HG02571 (cell line): Measurements from ENCODE around the gene ABAT.
"Not testable (repeated sequence)": the region's sequence is repeated elsewhere in the genome, so short reads cannot be mapped to it uniquely, and the experiment has no call there.

Experiments
- ATAC-seq: cut with Tn5 transposase; IDR thresholded peaks from one replicate; pipeline ENCODE4 v1.9.1; 2021; ENCODE audit warnings: mild to moderate bottlenecking, moderate library complexity; ENCODE audit not compliant: unreplicated experiment

Gene ABAT

DNA sequence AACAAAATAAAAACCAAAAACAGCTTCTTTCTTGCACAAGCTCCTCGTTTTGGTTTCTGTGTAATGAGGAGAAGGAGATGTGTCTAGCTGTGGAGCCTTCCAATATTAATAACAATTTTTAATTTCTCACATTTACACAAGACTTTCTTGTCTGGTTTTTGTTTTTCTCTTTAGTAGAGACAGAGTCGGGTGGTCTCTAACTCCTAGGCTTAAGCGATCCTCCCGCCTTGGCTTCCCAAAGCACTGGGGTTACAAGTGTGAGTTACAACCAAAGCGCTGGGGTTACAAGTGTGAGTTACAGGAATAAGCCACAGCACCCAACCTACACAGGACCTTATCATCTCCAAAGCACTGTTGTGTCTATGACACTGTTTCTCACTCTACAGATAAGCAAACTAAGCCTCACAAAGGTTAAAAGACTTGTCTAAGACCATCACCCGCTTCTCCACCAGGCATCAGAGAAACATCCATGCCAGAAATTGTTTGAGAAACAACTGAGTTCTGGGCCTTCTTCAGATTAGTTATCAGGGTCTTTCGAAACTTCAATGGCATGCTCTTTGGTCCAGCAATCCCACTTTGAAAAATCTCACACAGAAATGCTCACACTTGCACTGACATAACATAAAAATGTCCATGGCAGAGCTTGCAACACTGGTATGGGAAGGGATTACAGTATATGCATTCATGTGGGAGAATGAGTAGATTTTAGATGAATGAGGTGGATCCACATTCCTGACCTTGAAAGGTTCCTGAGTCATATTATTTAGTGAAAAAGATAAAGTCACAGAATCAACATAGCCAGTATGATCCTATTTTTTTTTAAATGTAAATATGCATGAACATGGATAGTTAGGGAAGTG lies 3.9 kb downstream of the ABAT start:
- no peak for ATAC-seq

DNA sequence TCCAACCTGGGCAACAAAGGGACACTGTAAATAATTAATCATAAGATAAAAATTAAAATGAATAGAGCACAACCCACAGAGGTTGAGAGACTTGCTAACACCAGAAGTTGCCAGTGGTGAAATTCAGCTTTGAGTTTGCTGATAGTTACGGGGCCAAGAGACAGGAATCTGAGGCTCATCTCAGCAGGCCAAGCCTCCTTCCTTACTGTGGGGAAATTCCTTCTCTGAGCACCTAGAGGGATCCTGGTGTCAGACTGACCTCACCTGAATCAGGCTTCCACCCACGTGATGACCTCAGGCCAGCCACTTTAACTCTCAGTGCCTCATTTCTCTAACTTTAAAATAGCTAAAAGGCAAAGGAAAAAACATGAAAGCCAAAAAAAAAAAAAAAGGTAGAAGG lies 4.7 kb downstream of the ABAT start:
- no peak for ATAC-seq

DNA sequence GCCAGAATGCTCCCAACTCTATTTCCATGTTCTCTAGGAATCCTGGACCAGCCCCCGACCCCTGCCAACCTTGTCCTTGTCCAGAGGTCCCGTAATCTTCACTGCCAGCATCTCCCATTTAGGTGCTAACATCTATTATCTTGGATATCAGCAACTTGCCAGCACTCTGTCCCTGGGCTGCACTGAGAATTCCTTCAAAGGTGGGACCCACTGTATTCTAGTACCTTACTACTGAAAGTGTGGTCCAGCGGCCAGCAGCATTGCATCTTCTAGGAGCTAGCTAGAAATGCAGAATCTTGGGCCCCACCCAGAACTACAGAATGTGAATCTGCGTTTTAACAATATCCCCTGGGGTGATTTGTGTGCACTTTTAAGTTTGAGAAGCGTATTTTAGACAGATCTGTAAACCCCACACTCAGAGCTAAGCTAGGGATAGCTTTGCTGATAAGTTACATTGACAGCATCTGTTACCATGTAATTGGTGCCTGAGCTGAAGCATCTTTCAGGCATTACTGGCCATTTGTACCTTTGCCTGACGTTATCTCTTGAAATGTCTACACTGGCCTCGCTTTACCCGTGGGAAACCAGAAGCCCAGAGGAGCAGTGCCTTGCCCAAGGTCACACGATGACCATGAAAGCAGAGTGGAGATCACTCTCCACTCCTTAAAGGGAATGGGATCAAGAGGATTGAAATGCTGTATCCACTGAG lies 8.3 kb downstream of the ABAT start:
- no peak for ATAC-seq

DNA sequence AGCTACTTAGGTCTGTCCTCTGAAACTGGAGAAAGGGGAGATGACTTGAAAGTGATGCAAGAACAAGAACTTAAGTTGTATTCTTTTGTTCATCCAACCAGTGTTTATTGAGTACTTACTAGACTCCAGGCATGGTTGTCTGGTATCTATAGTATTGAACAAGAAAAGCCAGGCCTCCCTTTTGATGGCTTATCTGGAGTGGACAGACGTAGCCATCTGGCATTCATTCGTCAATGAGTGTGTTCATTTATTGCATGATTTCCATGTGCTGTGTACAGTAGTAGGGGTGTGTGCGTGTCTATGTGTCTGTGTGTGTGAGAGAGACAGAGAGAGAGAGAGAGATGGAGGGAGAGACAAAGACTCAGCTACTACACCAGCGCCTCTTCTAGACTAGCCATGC lies 9.2 kb downstream of the ABAT start:
- no peak for ATAC-seq

DNA sequence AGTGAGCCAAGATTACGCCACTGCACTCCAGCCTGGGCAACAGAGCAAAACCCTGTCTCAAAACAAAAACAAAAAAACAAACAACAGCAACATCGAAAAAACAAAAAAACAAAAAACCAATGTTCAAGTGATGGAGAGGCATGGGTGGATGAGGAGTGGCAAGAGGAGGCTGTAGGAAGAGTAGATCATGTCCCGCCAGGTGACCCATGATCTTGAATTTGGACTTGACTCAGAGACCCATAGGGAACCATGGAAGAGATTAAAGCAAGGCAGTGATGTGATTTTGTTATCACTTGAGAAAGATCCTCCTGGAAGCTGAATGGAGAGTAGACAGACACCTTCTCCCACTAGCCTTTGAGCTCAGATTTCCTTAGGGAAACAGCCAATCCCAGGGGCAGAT lies 11.2 kb downstream of the ABAT start:
- no peak for ATAC-seq

DNA sequence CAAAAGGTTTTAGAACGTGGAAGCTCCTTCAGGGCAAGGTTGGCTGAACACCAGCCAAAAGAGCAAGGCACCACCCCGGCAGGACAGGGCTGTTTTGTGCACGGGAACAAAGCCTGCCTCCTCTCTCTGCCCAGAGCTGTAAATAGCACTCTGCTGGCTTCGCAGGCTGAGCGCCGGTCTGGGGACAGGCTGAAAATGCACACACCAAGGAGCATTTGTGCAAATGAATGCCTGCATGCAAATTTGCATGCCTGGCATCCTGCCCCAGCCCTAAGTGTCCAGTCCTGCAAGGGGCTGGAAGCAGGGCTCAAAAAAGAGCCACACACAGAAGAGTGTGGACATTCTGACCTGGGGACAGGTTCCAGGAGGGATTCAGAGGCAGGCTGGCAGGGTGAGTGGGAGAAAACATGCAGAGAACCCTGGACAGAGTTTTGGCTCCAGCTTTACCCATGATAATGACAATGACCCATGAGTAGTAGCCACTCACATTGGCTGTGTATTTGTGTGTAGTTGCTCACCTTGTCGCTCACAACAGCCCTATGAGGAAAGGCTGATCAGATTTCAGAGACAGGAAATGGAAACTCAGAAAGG lies 11.7 kb downstream of the ABAT start:
- no peak for ATAC-seq

- ATAC-seq = no peak
These were observed 12.5 kb downstream of the ABAT start for GRCh38 chr16:8686879-8687278.

GRCh38 chr16:8689686-8690085 lies 15.3 kb downstream of the ABAT start:
- ATAC-seq = no peak

GRCh38 chr16:8691728-8692127 lies 17.3 kb downstream of the ABAT start:
- no peak for ATAC-seq

DNA sequence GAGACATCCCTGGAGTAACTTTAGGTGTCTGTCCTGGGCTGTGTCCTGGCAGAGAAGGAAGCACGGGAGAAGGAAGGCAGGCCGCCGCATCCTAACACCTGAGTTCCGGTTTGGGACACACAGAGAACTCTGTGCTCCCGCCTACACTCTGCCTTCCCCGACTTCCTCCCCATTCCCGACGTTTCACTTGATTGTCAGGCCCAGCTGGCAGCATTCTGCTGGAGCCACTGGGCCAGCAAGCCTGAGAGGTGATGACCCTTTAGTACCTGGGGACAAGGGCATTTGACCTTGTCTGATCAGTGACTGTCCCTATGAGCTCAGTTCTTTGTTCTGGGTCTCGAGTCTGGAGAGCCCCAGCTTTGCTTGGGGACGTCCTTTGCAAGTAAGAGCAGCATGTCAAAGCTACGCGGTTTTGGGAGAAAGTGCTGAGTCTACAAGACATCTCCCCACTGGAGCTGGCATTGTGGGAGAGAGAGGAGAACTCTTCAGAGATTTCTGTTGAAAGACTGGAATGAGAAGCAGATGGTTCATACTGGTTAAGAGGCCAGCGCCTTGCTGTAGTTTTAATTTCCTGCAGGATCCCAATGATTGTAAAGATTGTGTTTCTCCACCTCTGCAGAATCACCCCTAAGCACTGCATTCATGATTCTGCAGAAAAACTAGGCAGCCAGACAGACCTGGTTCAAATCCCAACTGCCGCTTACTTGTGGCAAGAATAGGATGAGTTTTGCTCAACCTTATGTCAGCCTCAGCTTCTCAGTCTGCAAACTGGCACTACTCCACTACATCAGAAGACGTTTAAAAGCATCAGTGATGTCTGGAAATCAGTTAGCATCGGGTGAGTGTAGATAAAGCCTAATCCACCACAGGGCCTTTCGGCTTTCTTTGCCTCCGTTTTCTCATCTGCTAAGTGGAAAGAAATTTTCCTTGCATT lies 20.6 kb downstream of the ABAT start:
- ATAC-seq = no peak

DNA sequence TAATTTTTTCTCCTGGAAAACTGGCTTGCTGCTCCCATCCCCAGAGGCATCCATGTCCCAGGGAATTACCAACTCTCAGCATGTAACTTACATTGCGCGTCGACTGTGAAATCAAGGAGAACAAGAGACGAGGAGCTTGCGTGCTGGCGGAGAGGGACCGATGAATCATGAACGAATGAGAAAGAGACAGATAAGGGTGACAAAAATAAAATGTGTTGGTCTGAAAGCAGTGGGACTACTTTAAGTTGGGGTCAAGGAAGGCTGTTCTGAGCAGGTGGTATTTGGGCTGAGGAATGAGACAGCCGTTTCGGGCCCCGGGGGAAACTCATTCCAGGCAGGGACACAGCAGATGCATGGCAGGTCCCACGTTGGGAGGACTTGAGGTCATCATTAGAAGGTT lies 22.5 kb downstream of the ABAT start:
- no peak for ATAC-seq

GRCh38 chr16:8697965-8698364 lies 23.5 kb downstream of the ABAT start:
- no peak for ATAC-seq

GRCh38 chr16:8703693-8704092 lies 29.3 kb downstream of the ABAT start:
- no peak for ATAC-seq

GRCh38 chr16:8704098-8704497 lies 29.7 kb downstream of the ABAT start:
- ATAC-seq = no peak

DNA sequence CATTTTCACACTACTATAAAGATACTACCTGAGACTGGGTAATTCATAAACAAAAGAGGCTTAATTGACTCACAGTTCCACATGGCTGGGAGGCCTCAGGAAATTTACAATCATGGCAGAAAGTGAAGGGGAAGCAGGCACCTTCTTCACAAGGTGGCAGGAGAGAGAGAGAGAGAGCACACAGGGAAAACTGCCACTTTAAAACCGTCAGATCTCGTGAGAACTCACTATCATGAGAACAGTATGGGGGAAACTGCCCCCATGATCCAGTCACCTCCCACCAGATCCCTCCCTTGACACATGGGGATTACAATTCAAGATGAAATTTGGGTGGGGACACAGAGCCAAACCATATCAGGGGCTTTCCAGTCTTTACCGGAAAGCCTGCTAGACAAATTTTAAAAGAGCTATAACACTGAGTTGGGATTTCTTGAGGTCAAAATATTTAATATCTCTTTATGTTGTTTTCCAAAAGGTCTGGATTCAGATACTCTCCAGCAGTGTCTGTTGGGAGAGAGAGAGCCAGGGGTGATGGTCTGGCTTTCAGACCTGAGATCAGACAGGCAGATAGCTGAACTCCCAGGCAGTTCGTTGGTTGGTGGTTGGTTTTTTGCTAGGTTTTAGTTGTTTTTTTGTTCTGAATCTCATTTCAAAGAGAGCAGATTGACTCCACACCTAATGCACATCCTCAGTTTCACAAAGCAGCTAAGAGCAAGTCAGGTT lies 30.8 kb downstream of the ABAT start:
- ATAC-seq = not testable (repeated sequence)

DNA sequence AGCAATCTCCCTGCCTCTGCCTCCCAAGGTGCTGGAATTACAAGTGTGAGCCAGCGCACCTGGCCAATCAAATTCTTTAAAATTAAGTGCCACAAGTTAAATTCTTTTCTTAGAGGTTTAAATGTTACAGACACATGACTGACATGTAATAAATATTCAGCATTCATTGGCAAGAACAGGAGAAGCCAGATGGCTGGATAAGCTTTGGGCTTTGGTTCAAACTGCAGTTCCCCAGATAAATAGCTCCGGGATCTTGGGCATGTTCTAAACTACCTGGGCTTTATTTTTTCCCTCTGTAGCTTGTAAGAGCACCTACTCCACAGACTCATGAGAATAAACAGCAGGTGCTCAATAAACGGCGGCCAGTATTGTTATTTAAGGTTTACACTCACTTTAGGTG lies 34.1 kb downstream of the ABAT start:
- ATAC-seq = no peak

- no peak for ATAC-seq
These were observed 38.4 kb downstream of the ABAT start for GRCh38 chr16:8712589-8713361.

GRCh38 chr16:8713635-8714172 lies 39.3 kb downstream of the ABAT start:
- ATAC-seq = no peak

DNA sequence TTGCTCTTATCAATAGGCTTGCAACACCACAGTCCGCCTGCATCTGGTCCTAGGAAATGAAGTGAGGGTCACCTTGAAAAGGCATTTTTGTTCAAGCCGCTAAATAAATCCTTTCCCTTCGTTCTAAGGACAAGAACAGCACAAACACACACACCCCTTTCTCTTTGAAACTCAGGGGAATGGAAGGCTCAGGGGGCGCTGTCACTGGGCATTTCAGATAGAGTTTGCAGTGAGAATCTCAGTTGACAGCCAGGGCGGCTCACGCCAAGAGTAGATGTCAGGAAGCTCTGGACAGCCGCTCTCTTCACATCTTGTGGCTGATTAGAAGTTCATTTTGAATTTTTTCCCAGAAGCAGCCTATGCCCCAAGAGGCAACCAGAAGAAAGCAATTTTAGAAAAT lies 39.8 kb downstream of the ABAT start:
- no peak for ATAC-seq
